CD14-positive monocyte (primary cell): ENCODE measurements around the gene HSBP1L1. TPM values are rescaled to one million over a fixed set of nuclear protein-coding genes. Genes with fewer than 3 reads are reported as not detected.

Experiments used
- DNase-seq, 3 donors: peaks; one replicate each; pipeline ENCODE4 v3.0.0-alpha.2; 2011 to 2022
- H2AFZ ChIP-seq: 2 replicates; pipeline ENCODE4 v1.6.0; 2012; ENCODE audit warnings: mild to moderate bottlenecking, low read depth, low read length, inconsistent platforms; ENCODE audit not compliant: insufficient read depth, poor library complexity, severe bottlenecking
- H3K27ac ChIP-seq, 2 donors: 1 replicate in 1 of 2; 2 replicates in 1 of 2; pipeline ENCODE4 v1.5.1; 2012 to 2013; ENCODE audit warnings: low read length in 2 of 2, control low read depth in 1 of 2, inconsistent platforms in 1 of 2, low read depth in 1 of 2, mild to moderate bottlenecking in 1 of 2
- H3K27me3 ChIP-seq, 2 donors: one replicate each; pipeline versions ENCODE4 v1.6.0 to v1.6.1; 2011 to 2013; ENCODE audit warnings: low read length in 2 of 2; ENCODE audit not compliant: control insufficient read depth in 2 of 2, insufficient read depth in 2 of 2
- H3K36me3 ChIP-seq, 2 donors: replicated peaks in 1 of 2; 1 replicate in 1 of 2; 2 replicates in 1 of 2; pipeline versions ENCODE4 v1.5.1 to v1.6.1; 2012 to 2013; ENCODE audit warnings: low read length in 2 of 2, control low read depth in 1 of 2, inconsistent platforms in 1 of 2, mild to moderate bottlenecking in 1 of 2; ENCODE audit not compliant: insufficient read depth in 2 of 2, control insufficient read depth in 1 of 2
- H3K4me1 ChIP-seq, 2 donors: 1 replicate in 1 of 2; 2 replicates in 1 of 2; pipeline versions ENCODE4 v1.5.1 to v1.6.1; 2012 to 2013; ENCODE audit warnings: low read length in 2 of 2, control low read depth in 1 of 2, inconsistent platforms in 1 of 2, mild to moderate bottlenecking in 1 of 2, moderate library complexity in 1 of 2; ENCODE audit not compliant: insufficient read depth in 2 of 2, control insufficient read depth in 1 of 2
- H3K4me2 ChIP-seq: replicated peaks from 2 replicates; pipeline ENCODE3; 2012; ENCODE audit warnings: low read length, moderate library complexity, mild to moderate bottlenecking; ENCODE audit not compliant: poor library complexity, severe bottlenecking; ENCODE audit errors: extremely low read depth
- H3K4me3 ChIP-seq, 3 experiments: fragments of 200-600 bp in 1 of 3; sonication (generic) in 1 of 3; replicated peaks in 1 of 3; 1 replicate in 2 of 3; 2 replicates in 1 of 3; pipeline ENCODE4 v1.5.1; 2011 to 2013; ENCODE audit warnings: low read length in 3 of 3, mild to moderate bottlenecking in 3 of 3, control low read depth in 2 of 3, low read depth in 2 of 3, inconsistent platforms in 1 of 3, moderate library complexity in 1 of 3
- H3K79me2 ChIP-seq: 2 replicates; pipeline ENCODE4 v1.6.0; 2012; ENCODE audit warnings: mild to moderate bottlenecking, control low read depth, inconsistent platforms, low read length, moderate library complexity; ENCODE audit not compliant: insufficient read depth
- H3K9ac ChIP-seq: 2 replicates; pipeline ENCODE4 v1.6.0; 2017; ENCODE audit warnings: low read length, mild to moderate bottlenecking; ENCODE audit not compliant: insufficient read depth, poor library complexity, severe bottlenecking
- H3K9me3 ChIP-seq, 2 donors: replicated peaks in 1 of 2; 1 replicate in 1 of 2; 2 replicates in 1 of 2; pipeline versions ENCODE4 v1.5.1 to v1.6.1; 2012 to 2013; ENCODE audit warnings: low read length in 2 of 2, control low read depth in 1 of 2; ENCODE audit not compliant: control insufficient read depth in 1 of 2, insufficient read depth in 1 of 2
- H4K20me1 ChIP-seq: 2 replicates; pipeline ENCODE4 v1.6.0; 2012; ENCODE audit warnings: mild to moderate bottlenecking, low read length, control low read depth, moderate library complexity; ENCODE audit not compliant: insufficient read depth
- H3K27ac Mint-ChIP-seq, 7 donors: one replicate each; pipeline ENCODE4 v1.8.0; 2020; ENCODE audit warnings: mild to moderate bottlenecking in 7 of 7, mixed read lengths in 7 of 7, moderate library complexity in 6 of 7, inconsistent platforms in 2 of 7
- H3K27me3 Mint-ChIP-seq, 3 donors: one replicate each; pipeline ENCODE4 v1.8.0; 2021 to 2022; ENCODE audit warnings: low read depth in 3 of 3, mild to moderate bottlenecking in 3 of 3, mixed read lengths in 3 of 3, moderate library complexity in 3 of 3, inconsistent platforms in 1 of 3
- H3K36me3 Mint-ChIP-seq, 2 donors: one replicate each; pipeline ENCODE4 v1.8.0; 2020; ENCODE audit warnings: mixed read lengths in 2 of 2, inconsistent platforms in 1 of 2, mild to moderate bottlenecking in 1 of 2
- H3K4me1 Mint-ChIP-seq: one replicate; pipeline ENCODE4 v1.8.0; 2020; ENCODE audit warnings: mild to moderate bottlenecking, mixed read lengths
- H3K4me3 Mint-ChIP-seq, 2 donors: one replicate each; pipeline ENCODE4 v1.8.0; 2020; ENCODE audit warnings: mild to moderate bottlenecking in 2 of 2, mixed read lengths in 2 of 2, moderate library complexity in 1 of 2
- H3K9me3 Mint-ChIP-seq, 7 donors: one replicate each; pipeline ENCODE4 v1.8.0; 2020 to 2022; ENCODE audit warnings: mixed read lengths in 7 of 7, mild to moderate bottlenecking in 6 of 7, moderate library complexity in 6 of 7, inconsistent platforms in 2 of 7
- WGBS: methylation state at CpG from one replicate; pipeline ENCODE4 v1.1.5; 2013; ENCODE audit warnings: missing lambda C conversion rate; ENCODE audit not compliant: insufficient coverage; 5-methylcytosine and 5-hydroxymethylcytosine counted together
- intact Hi-C, 2 donors: fragments of 100-400 bp; cut with micrococcal nuclease; formaldehyde crosslinking; loops; one replicate each; pipeline versions ENCODE4 v1.15.0 to v1.15.1; 2023
- polyA plus RNA-seq, 3 donors: library from polyadenylated mRNA; depleted of rRNA in 1 of 3; unstranded in 2 of 3; stranded (reverse) in 1 of 3; fragments of 300-500 nt in 2 of 3; fragments of >200 nt in 1 of 3; fragmentation: Illumina TruSeq in 2 of 3; gene quantifications; 1 replicate in 2 of 3; 2 replicates in 1 of 3; pipeline ENCODE4 v1.2.3, GENCODE V29; 2012 to 2021
- TF ChIP-seq, protein P1 (sequence below): fragments of 200-600 bp; IDR thresholded peaks from one replicate; pipeline ENCODE4 v1.8.0; 2022; ENCODE audit warnings: antibody characterized with exemption, mild to moderate bottlenecking

The HSBP1L1 gene
- polyA plus RNA-seq, 3 donors = 2.5 to 13.2 (median 10.8) TPM

DNA sequence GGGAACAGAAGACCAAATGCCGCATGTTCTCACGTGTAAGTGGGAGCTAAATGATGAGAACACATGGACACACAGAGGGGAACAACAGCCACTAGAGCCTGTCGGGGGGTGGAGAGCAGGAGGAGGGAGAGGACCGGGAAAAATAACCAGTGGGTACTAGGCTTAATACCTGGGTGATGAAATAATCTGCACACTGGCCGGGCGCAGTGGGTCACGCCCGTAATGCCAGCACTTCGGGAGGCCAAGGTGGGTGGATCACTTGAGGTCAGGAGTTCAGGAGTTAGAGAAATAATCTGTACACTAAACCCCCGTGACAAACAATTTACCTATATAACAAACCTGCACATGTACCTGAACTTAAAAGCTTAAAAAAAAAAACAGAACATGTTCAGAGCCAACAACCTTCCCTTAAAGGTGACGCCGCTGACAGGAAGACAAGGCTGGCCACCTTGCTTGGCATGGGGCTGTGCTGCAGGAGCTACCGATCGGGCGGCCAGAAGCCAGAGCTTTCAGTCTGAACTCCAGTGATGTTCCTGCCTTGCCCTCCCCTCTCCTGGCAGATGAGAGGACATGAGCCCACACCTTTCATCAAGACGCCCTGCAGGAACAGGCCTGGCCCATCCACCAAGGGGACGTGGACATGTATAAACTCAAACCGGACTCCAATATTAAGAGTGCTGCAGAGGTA is 24.2 kb upstream of the HSBP1L1 start:
- no peak overlapping the region for H2AFZ ChIP-seq
- no peak overlapping the region for H3K4me3 Mint-ChIP-seq
- peaks cover 0 to 2% (median 0%) of the 10 kb centered on the region in 3 donors for H3K27me3 Mint-ChIP-seq
- H3K9me3 Mint-ChIP-seq = peaks cover 26 to 48% (median 39%) of the 10 kb centered on the region in 7 donors
- peaks cover 99% of the 10 kb centered on the region for H4K20me1 ChIP-seq
- intact Hi-C loops = loop anchor here (10.0 kb wide), 2 partner anchors 45 to 165 kb away; partner anchors contain the start of gene ADNP2 (in 1 of the 2)
- H3K4me3 ChIP-seq = no peak overlapping the region
- H3K4me1 ChIP-seq = no peaks in the 10 kb centered on the region
- no peak overlapping the region for H3K9ac ChIP-seq
- H3K36me3 Mint-ChIP-seq = peaks cover 82 to 94% of the 10 kb centered on the region in 2 donors
- no peak for DNase-seq
- no peaks in the 10 kb centered on the region for H3K27me3 ChIP-seq
- TF ChIP-seq, protein P1, sequence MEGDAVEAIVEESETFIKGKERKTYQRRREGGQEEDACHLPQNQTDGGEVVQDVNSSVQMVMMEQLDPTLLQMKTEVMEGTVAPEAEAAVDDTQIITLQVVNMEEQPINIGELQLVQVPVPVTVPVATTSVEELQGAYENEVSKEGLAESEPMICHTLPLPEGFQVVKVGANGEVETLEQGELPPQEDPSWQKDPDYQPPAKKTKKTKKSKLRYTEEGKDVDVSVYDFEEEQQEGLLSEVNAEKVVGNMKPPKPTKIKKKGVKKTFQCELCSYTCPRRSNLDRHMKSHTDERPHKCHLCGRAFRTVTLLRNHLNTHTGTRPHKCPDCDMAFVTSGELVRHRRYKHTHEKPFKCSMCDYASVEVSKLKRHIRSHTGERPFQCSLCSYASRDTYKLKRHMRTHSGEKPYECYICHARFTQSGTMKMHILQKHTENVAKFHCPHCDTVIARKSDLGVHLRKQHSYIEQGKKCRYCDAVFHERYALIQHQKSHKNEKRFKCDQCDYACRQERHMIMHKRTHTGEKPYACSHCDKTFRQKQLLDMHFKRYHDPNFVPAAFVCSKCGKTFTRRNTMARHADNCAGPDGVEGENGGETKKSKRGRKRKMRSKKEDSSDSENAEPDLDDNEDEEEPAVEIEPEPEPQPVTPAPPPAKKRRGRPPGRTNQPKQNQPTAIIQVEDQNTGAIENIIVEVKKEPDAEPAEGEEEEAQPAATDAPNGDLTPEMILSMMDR = no peak
- peaks cover 36 to 38% of the 10 kb centered on the region in 2 donors for H3K9me3 ChIP-seq
- peaks cover 5% of the 10 kb centered on the region for H3K4me1 Mint-ChIP-seq
- no peak overlapping the region for H3K27ac ChIP-seq
- no peak overlapping the region for H3K27ac Mint-ChIP-seq
- H3K79me2 ChIP-seq = peaks cover 99% of the 10 kb centered on the region
- peaks cover 82 to 100% of the 10 kb centered on the region in 2 donors for H3K36me3 ChIP-seq
- H3K4me2 ChIP-seq = no peak overlapping the region
- 96% methylated on average over 13 of the region's 18 CpGs for WGBS

DNA sequence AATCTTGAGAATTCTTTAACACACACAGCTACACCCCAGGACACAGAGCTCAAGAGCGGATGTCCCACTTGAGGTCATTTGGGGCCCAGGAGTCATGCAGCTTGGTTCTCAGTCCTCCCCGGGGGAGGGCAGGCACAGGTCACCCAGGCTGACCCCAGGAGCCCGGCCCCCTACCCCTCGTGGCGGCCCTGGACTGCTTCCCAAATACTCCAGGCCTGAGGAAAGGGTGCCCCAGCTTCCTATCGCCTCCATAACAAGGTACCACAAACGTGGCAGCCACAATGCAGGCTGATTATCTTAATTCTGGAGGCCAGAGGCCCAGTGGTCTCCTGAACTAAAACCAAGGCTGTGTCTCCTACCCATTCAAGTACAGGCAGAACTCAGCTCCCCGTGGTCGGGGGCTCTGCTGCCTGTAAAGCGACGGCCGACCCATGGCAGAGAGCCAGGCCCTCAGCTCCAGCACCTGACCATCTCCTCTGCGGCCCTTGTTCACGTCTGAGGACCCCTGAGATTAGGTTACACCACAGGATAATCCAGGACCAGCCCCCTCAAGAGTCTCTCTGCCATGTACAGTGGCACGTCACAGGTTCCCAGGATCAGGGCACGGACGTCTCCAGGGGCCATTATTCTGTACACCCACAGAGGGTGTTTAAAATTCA is 23.5 kb upstream of the HSBP1L1 start:
- WGBS = 95% methylated on average over 17 of the region's 17 CpGs
- Histone ChIP-seq H2AFZ (no peak overlapping the region), H3K36me3 (peaks cover 79 to 100% of the 10 kb centered on the region in 2 donors), H3K4me1 (no peaks in the 10 kb centered on the region), H3K27ac (no peak overlapping the region), H3K4me3 (no peak overlapping the region), H4K20me1 (peaks cover 99% of the 10 kb centered on the region), H3K79me2 (peaks cover 99% of the 10 kb centered on the region), H3K27me3 (no peaks in the 10 kb centered on the region), H3K9ac (no peak overlapping the region), H3K9me3 (peaks cover 29 to 31% of the 10 kb centered on the region in 2 donors), H3K4me2 (no peak overlapping the region)
- TF ChIP-seq, protein P1 = no peak
- DNase-seq = no peak
- H3K9me3 Mint-ChIP-seq = peaks cover 21 to 42% (median 33%) of the 10 kb centered on the region in 7 donors
- H3K27ac Mint-ChIP-seq = peak overlapping the region in 1 of 7 donors; percentile 44
- H3K4me3 Mint-ChIP-seq = no peak overlapping the region
- H3K36me3 Mint-ChIP-seq = peaks cover 80 to 92% of the 10 kb centered on the region in 2 donors
- intact Hi-C loops = loop anchor here (10.0 kb wide), 2 partner anchors 46 to 164 kb away; partner anchors contain the start of gene ADNP2 (in 1 of the 2)
- H3K4me1 Mint-ChIP-seq = peaks cover 10% of the 10 kb centered on the region
- peaks cover 0 to 2% (median 0%) of the 10 kb centered on the region in 3 donors for H3K27me3 Mint-ChIP-seq
